ENCODE results near the gene ZWILCH.

DNA sequence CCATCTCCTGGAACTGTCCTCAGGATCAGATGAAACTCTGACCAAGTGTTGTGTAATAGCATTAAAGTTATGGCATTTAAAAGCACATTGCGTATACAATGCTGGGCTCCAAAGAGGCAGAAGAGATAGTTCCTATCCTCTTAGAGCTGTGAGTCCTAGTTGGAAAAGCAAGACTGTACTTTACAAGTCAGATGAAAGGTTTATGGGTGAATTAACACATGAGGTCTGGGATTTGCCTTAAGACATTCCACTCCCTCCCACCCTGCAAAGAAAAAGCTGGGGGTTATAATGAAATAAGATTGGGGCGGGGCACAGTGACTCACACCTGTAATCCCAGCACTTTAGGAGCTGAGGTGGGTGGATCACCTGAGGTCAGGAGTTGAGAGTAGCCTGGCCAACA, 43.2 kb upstream of the ZWILCH start:
- TF ChIP-seq POLR2AphosphoS5 (IDR thresholded peaks at IDR 0.05; ENCODE audit: low read depth, low read length) (no peak), TAF1 (IDR thresholded peaks at IDR 0.05; ENCODE audit: borderline replicate concordance, insufficient read depth, low read length) (no peak)
